SK-N-SH treated with all-trans-retinoic acid at 6 μM for 48 hours (cell line): ENCODE results near the gene SCN9A.

Experiments
- ARNTL ChIP-seq: fragments of 450-650 bp; formaldehyde crosslinking; IDR thresholded peaks from 2 replicates; pipeline ENCODE4 v1.5.0; 2020; ENCODE audit warnings: low read depth, mild to moderate bottlenecking, moderate library complexity, borderline replicate concordance
- BACH2 ChIP-seq: fragments of 250-450 bp; sonication (Bioruptor Pico); IDR thresholded peaks from 2 replicates; pipeline ENCODE4 v1.9.0; 2021; ENCODE audit warnings: mild to moderate bottlenecking, borderline replicate concordance
- ESRRG ChIP-seq: fragments of 250-450 bp; sonication (Bioruptor Pico); IDR thresholded peaks from 2 replicates; pipeline ENCODE4 v1.6.1; 2021; ENCODE audit warnings: mild to moderate bottlenecking
- RARB ChIP-seq: fragments of 250-450 bp; sonication (Bioruptor Pico); IDR thresholded peaks from 2 replicates; pipeline ENCODE4 v1.8.0; 2021; ENCODE audit warnings: mild to moderate bottlenecking, moderate library complexity
- TF ChIP-seq, protein P1 (sequence below): fragments of 250-450 bp; sonication (Bioruptor Pico); IDR thresholded peaks from 2 replicates; pipeline ENCODE4 v1.8.0; 2021; ENCODE audit warnings: low read depth, mild to moderate bottlenecking, moderate library complexity, borderline replicate concordance
- TF ChIP-seq, protein P2 (sequence below): fragments of 250-450 bp; sonication (Bioruptor Pico); IDR thresholded peaks from 2 replicates; pipeline ENCODE4 v1.8.0; 2020; ENCODE audit warnings: mild to moderate bottlenecking, moderate library complexity, borderline replicate concordance

DNA sequence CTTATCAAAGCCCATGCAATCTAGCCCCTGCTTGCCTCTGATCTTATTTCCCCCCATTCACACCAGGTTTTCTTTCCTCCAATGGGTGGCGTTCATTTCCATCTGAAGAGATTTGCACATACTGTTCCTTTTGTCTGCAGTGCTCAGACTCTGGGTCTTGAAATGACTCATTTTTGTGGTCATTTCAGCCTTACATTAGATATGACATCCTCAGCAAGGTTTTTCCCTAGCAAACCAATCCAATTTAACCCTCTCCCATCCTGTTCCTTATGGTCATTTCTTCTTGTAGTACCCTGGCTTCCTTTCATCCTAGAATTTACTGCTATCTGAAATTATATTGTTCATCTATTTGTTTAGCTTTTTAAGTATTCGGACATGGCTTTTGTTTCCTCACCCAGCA is 205.4 kb downstream of the SCN9A start:
- TF ChIP-seq RARB (CRISPR knock-in tag) = no peak
- TF ChIP-seq, protein P1, sequence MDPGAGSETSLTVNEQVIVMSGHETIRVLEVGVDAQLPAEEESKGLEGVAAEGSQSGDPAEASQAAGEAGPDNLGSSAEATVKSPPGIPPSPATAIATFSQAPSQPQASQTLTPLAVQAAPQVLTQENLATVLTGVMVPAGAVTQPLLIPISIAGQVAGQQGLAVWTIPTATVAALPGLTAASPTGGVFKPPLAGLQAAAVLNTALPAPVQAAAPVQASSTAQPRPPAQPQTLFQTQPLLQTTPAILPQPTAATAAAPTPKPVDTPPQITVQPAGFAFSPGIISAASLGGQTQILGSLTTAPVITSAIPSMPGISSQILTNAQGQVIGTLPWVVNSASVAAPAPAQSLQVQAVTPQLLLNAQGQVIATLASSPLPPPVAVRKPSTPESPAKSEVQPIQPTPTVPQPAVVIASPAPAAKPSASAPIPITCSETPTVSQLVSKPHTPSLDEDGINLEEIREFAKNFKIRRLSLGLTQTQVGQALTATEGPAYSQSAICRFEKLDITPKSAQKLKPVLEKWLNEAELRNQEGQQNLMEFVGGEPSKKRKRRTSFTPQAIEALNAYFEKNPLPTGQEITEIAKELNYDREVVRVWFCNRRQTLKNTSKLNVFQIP (CRISPR knock-in tag) = no peak
- TF ChIP-seq, protein P2, sequence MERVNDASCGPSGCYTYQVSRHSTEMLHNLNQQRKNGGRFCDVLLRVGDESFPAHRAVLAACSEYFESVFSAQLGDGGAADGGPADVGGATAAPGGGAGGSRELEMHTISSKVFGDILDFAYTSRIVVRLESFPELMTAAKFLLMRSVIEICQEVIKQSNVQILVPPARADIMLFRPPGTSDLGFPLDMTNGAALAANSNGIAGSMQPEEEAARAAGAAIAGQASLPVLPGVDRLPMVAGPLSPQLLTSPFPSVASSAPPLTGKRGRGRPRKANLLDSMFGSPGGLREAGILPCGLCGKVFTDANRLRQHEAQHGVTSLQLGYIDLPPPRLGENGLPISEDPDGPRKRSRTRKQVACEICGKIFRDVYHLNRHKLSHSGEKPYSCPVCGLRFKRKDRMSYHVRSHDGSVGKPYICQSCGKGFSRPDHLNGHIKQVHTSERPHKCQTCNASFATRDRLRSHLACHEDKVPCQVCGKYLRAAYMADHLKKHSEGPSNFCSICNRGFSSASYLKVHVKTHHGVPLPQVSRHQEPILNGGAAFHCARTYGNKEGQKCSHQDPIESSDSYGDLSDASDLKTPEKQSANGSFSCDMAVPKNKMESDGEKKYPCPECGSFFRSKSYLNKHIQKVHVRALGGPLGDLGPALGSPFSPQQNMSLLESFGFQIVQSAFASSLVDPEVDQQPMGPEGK (CRISPR knock-in tag) = no peak
- no peak for TF ChIP-seq ESRRG (CRISPR knock-in tag)
- TF ChIP-seq ARNTL (CRISPR knock-in tag) = no peak
- no peak for TF ChIP-seq BACH2 (CRISPR knock-in tag)
